HG03565 (cell line): ENCODE measurements around the gene TNPO2.
"Not testable (repeated sequence)": the region's sequence is repeated elsewhere in the genome, so short reads cannot be mapped to it uniquely, and the experiment has no call there.

Experiments
- ATAC-seq: cut with Tn5 transposase; IDR thresholded peaks from one replicate; pipeline ENCODE4 v1.9.1; 2021; ENCODE audit warnings: mild to moderate bottlenecking, moderate library complexity; ENCODE audit not compliant: unreplicated experiment

The TNPO2 gene

GRCh38 chr19:12737835-12738351 is 14.2 kb upstream of the TNPO2 start:
- no peak for ATAC-seq

- ATAC-seq = peak; percentile 54
Observed at GRCh38 chr19:12736995-12737834, 13.5 kb upstream of the TNPO2 start, which contains the start of gene GET3. GET3 (plus strand) TSS chr19:12737497; CDS start chr19:12737506, 9 bp downstream.

- ATAC-seq = no peak
Observed at GRCh38 chr19:12733369-12734214, 9.9 kb upstream of the TNPO2 start.

- no peak for ATAC-seq
Observed at GRCh38 chr19:12731337-12731736, 7.6 kb upstream of the TNPO2 start.

- ATAC-seq = no peak
Observed at GRCh38 chr19:12730064-12730463, 6.3 kb upstream of the TNPO2 start.

GRCh38 chr19:12727745-12728433 is 4.2 kb upstream of the TNPO2 start:
- no peak for ATAC-seq

GRCh38 chr19:12726988-12727316 is 3.2 kb upstream of the TNPO2 start:
- ATAC-seq = no peak

- not testable (repeated sequence) for ATAC-seq
Observed at GRCh38 chr19:12725612-12726011, 1.9 kb upstream of the TNPO2 start.

GRCh38 chr19:12723381-12723640 is 421 bp downstream of the TNPO2 start:
- ATAC-seq = no peak

GRCh38 chr19:12722566-12723380 is 959 bp downstream of the TNPO2 start:
- ATAC-seq = peak; percentile 70

GRCh38 chr19:12721656-12722565 is 1.8 kb downstream of the TNPO2 start:
- peak; percentile 4 for ATAC-seq

GRCh38 chr19:12720851-12721655 is 2.7 kb downstream of the TNPO2 start:
- ATAC-seq = no peak

GRCh38 chr19:12720296-12720695 is 3.4 kb downstream of the TNPO2 start:
- ATAC-seq = no peak

GRCh38 chr19:12715929-12716328 is 7.8 kb downstream of the TNPO2 start:
- ATAC-seq = no peak

- no peak for ATAC-seq
Observed at GRCh38 chr19:12715102-12715501, 8.6 kb downstream of the TNPO2 start.

- ATAC-seq = not testable (repeated sequence)
Observed at GRCh38 chr19:12713304-12713703, 10.4 kb downstream of the TNPO2 start.

GRCh38 chr19:12712077-12712476 is 11.7 kb downstream of the TNPO2 start:
- ATAC-seq = not testable (repeated sequence)

GRCh38 chr19:12711187-12711586 is 12.5 kb downstream of the TNPO2 start:
- ATAC-seq = no peak

GRCh38 chr19:12708641-12709040 is 15.1 kb downstream of the TNPO2 start:
- no peak for ATAC-seq
